T-helper 22 cell (primary cell): ENCODE data around the gene PGGHG.

Experiments used
- DNase-seq: peaks from one replicate; pipeline ENCODE4 v3.0.0-alpha.2; 2020; ENCODE audit warnings: low read depth

Gene PGGHG

DNA sequence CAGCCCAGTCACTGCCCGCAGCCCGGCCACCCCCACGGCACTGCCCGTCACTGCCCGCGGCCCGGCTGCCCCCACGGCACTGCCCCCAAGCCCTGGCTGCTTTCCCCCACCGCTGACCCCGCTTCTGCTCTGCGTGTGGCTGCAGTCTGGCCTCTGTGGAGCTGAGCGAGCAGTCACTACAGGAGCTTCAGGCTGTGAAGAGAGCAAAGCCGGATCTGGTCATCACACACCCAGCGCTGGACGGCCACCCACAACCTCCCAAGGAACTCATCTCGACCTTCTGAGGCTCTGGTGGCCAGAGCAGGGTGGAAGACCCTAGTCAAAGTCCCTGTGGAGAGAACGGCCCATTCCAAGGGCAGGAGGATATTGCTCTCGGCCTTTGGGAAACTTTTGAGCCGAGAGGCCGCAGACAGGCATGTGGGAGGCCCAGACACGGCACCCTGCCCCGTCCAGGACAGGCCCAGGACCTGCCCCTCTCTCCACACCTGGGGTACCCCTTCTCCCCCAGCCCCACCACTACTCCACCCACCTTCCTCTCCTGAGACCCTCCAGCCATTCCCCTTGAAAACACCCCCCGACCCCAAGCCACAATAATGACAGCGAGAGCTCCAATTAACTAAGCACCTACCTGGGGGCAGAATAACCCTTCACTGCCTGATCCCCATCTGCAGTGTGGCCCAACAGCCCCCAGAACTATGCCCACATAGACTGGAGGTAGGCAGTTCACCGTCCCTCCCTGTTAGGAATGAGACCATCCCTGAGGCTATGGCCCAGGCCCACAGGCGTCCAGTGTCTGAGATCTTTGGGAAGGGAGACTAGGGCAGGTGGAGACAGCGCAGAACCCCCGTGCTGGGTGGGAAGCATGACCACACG is 3.7 kb upstream of the PGGHG start:
- no peak for DNase-seq

DNA sequence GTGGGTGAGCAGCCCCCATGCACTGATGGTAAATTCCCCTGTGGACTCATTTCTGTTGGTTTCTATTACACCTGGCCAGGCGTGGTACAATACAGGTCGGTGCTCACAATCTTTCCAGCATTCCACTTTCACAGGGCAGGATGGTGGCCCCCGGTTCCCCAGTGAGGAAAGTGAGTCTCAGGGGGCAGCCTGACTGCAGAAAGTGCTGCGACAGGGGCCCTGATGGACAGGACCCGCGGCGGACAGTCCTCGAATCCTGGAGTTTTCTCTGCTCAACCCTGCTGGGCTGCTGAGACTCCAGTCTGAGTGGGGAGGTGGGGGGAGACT is 3.1 kb upstream of the PGGHG start:
- DNase-seq: no peak

DNA sequence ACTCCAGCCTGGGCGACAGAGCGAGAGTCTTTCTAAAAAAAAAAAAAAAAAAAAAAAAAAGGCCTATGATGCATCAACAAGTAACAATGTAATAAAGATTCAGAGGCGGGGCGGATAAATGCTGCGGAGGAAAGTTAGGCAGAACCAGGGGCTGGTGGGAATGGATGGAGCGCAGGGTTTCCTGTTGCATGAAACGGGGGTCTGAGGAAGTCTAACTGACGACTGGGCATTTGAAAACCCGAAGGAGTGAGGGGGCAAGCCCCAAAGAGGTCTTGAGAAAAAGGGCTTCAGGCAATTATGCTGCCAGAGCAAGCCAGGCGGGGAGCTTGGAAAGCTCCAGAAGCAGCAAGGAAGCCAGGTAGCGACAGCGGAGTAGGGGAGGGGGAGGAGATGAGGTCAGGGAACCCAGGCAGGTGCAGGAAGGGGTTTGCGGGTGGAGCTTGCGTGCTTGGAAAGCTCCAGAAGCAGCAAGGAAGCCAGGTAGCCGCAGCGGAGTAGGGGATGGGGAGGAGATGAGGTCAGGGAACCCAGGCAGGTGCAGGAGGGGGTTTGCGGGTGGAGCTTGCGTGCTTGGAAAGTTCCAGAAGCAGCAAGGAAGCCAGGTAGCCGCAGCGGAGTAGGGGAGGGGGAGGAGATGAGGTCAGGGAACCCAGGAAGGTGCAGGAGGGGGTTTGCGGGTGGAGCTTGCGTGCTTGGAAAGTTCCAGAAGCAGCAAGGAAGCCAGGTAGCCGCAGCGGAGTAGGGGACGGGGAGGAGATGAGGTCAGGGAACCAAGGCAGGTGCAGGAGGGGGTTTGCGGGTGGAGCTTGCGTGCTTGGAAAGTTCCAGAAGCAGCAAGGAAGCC is 1.7 kb upstream of the PGGHG start:
- peak; percentile 91 for DNase-seq

DNA sequence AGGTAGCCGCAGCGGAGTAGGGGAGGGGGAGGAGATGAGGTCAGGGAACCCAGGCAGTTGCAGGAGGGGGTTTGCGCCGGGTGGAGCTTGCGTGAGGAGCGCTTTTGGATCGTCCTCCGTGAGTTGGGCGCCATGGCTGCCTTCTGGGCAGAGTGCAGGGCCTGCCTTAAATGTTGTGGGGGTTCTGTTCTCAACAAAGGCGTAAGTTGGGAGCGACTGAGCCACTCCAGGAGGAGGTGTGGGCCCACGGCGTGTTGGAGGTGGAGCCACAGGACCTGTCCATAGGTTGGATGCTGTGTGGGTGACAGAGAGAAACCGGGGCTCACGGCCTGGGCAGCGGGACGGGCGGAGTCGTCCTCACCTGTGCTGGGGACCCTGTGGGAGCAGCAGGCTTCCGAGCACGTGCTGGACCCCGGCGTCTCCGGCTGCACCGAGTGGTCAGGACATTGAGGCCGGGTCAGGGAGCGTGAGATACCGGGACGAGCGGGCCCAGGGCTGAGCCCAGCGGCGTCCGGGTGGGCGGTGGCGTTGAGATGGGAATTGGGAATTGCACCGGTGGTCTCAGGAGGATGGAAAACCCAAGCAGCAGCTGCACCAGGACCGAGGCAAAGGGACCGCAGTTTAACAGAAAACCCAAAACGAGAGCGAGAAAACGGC is 977 bp upstream of the PGGHG start:
- DNase-seq: no peak

DNA sequence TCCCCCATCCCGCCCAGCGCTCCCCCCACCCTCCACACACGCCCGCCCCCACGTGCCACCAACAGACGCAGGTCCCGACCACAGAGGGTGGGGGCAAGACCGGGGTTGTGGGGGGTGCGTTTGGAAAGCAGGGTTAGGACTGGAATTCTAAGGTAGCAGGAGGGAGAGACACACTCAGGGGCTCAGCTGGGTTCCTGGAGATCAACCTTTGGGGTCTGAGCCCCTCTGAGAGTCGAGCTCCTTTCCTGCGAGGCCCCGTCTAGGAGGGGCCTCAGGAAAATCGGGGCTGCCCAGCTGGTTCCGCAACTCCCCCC is 429 bp downstream of the PGGHG start:
- DNase-seq: peak; percentile 39

DNA sequence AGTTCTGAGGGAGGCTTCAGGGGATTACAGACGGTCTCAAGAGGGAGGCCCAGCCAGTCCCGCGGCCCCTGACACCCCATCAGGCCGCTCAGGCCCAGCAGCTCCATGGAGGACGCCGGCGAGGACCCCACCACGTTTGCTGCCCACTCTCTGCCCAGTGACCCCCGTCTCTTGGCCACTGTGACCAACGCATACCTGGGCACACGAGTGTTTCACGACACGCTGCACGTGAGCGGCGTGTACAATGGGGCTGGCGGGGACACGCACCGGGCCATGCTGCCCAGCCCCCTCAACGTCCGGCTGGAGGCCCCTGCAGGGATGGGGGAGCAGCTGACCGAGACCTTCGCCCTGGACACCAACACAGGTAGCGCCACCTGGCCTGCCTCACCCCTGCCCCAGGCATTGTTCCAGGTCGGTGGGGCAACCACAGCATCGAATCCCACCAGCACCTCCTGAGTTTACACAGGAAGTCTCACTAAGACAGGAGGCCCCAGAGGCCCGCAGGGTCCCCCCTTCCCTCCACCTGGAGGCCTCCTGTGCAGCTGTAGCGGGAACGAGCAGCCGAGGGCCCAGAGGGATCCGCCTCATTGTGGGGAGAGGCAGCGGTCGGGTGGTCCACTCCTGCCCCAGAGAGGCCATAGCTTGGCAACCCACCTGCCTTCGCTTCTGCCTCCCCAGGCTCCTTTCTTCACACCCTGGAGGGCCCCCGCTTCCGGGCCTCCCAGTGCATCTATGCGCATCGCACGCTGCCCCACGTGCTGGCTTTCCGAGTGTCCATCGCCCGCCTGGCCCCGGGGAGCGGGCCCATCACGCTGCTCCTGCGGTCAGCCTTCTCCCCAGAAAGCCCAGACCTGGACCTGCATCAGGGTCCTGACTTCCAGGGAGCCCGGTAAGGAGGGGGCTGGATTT is 1.0 kb downstream of the PGGHG start:
- no peak for DNase-seq

DNA sequence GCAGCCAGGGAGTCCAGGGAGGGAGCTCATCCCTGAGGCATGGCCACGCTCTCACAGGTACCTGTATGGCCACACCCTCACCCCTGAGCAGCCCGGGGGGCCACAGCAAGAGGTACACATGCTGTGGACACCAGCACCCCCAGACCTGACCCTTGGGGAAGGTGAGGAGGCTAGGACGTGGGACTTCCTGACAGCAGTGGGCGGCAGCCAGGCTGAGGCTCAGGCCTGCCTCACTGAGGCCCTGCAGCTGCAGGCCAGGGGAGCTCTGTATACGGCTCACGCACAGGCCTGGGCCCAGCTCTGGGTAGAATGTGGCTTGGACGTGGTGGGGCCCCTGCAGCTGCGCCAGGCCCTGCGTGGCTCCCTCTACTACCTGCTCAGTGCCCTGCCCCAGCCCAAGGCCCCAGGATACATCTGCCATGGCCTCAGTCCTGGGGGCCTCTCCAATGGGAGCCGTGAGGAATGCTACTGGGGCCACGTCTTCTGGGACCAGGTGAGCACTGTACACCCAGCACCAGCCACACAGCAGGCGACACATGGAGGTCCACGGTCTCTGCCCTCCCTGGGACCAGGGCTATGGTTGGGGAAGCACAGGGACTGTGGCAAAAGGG is 1.8 kb downstream of the PGGHG start:
- no peak for DNase-seq

DNA sequence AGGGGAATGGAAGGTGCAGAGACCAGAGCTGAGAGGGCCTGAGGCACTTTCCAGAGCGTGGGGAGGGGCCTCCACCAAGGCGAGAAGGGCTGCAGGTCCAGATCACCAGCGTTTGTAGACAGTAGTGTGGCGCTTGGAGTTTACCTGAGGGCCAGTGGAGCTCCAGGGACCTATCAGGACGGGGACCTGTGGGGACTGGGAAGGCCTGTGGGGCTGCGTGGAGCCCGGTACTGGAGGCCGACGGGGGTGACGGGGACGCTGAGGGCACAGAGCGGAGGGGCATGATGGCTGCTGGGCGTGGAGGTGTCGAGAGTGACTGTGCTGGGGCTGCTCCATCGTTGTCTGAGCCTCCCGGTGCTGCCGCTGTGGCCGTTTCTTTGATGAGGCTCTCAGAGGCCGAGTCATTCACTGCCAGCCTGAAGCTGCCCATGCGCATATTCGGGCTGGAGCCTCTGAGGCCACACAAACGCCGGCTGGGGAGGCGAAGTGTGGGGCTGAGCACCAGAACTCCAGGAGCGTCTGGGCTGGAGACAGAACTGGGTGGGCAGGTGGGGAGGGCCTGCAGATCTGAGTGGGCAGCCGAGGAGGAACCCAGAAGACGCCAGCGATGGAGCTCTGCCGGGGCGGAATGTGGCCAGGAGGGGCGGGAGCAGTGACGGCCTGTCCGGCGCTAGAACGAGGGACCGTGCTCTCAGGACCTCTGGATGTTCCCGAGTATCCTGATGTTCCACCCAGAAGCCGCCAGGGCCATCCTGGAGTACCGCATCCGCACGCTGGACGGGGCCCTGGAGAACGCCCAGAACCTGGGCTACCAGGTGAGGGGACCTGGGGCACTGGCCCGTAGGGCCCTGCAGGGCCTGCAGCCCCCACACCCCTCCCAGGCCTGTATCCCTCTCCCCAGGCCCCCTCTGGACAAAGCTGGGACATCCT is 2.6 kb downstream of the PGGHG start:
- DNase-seq: no peak

DNA sequence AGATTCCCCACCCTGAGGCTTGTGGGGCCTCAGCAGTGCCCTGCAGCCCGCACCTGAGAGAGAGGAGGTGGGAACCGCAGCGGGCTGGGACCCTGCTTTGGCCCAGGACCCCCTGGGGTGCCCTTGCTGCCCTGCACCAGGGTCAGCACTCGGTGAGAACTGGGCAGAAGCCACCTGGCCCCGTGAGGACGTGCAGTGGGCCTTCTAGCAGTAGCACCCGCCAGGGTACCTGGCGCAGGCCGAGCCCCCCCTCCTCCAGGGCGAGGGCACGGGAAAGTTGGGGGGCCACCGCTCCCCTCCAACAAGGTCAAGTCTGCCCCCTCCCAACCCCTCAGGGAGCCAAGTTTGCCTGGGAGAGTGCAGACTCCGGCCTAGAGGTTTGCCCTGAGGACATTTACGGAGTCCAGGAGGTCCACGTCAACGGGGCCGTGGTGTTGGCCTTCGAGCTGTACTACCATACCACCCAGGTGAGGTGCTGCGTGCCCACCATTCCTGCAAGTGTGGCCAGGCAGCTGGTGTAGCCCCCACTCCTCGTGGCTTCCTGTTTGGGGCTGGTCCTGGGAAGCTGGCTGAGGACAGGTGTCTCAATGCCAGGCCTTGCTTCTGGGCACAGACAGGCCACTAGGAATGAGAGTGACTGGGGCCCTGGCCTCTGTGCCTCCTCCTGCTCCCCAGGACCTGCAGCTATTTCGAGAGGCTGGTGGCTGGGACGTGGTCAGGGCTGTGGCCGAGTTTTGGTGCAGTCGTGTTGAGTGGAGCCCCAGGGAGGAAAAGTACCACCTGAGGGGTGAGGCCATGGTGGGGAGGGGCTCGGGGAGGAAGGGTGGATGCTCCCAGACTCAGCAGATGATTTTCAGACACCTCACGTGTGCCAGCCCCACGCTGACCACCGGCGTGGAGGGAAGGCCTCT is 3.5 kb downstream of the PGGHG start:
- no peak for DNase-seq

DNA sequence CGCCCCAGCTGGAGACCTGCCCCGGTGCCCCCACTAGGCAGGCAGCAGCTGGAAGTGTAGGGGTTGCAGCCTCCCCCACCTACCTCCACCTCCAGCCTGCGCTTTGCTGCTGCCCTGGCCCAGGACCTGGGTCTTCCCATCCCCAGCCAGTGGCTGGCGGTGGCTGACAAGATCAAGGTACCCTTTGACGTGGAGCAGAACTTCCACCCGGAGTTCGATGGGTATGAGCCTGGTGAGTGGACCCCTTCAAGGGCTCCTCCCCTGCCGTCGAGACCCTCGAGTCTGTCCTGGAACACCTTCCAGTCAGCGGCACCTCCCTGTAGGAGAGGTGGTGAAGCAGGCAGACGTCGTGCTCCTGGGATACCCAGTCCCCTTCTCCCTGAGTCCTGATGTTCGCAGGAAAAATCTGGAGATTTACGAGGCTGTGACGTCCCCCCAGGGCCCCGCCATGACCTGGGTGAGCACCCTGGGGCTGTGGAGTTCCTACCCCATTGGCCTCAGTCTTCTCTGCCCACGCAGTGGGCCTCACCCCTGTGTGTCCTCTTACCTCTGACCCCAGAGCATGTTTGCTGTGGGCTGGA is 4.4 kb downstream of the PGGHG start:
- no peak for DNase-seq

DNA sequence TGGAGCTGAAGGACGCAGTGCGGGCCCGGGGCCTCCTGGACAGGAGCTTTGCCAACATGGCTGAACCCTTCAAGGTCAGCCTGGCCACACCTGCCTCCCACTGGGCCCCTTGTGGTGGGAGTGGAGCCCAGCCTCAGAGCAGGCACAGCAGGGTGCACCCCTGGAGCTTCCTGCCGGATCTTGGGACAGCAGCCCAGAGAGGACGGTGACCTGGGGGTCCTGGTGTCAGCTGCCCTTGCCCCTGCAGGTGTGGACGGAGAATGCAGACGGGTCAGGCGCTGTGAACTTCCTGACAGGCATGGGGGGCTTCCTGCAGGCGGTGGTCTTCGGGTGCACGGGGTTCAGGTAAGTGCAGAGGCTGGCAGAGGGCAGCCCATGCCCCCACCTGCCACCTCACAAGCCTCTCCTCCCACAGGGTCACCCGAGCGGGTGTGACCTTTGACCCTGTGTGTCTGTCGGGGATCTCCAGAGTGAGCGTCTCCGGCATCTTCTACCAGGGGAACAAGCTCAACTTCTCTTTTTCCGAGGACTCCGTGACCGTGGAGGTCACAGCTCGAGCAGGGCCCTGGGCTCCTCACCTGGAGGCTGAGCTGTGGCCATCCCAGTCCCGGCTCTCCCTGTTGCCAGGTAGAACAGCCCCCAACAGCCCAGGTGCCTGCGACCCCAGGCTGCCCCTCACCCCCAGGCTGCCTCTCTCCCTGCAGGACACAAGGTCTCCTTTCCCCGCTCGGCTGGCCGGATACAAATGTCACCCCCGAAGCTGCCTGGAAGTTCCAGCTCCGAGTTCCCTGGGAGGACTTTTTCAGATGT is 5.1 kb downstream of the PGGHG start:
- DNase-seq: no peak

DNA sequence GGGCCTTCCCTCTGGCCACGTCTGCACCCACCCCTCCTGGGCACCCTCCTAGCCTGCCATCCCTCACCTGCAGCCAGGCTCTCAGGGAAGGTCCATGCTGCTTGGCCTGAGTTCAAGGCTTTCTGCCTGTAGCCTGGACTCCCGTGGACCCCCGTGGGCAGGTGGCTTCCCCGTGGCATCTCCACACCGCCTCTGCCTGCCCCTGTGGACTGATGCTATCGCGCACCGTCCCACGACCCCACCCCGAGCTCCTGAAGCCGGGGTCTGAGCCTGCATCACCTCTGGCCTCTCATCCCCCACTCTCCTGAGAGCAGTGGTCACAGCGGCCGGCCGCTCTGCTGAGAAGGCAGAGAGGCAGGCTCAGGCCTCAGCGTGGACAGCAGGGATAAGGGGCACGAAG is 5.9 kb downstream of the PGGHG start:
- no peak for DNase-seq

DNA sequence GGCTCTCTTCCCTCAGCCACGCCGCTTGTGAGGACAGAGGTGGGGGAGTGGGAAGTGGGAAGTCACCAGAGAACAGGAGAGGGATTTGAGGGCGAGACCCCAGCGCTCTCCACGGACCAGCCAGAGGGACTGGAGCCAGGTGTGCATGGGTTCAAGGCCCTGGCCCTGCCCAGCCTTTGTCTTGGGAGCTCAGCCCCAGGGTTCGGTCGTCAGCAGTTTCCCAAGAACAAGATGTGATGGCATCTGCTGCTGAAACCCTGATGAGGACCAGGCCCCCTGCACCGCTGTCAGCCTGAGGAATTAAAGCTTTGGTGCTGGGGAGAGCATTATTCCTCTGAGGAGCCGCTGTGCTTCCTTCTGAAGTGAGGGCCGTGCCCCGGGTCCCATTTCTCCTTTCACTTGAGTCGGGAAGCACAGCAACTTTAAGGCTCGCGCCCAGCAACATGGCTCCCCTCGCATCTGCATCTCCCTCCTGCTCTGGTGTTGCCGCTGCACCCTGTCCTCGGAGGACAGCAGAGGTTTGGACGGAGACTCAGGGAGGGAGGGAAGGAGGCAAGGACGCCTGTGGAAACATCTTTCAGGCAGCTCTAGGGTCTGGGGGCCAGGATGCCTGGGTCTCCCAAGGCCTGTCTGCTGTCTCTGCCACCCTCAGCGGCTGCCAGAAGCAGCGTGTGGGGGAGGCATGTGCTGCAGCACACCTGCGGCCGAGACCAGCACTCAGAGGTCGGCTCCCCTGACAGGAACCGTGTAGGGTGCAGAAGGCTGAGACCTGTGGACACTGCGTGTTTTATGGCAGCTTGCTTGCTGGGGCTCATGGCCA is 6.6 kb downstream of the PGGHG start:
- no peak for DNase-seq

DNA sequence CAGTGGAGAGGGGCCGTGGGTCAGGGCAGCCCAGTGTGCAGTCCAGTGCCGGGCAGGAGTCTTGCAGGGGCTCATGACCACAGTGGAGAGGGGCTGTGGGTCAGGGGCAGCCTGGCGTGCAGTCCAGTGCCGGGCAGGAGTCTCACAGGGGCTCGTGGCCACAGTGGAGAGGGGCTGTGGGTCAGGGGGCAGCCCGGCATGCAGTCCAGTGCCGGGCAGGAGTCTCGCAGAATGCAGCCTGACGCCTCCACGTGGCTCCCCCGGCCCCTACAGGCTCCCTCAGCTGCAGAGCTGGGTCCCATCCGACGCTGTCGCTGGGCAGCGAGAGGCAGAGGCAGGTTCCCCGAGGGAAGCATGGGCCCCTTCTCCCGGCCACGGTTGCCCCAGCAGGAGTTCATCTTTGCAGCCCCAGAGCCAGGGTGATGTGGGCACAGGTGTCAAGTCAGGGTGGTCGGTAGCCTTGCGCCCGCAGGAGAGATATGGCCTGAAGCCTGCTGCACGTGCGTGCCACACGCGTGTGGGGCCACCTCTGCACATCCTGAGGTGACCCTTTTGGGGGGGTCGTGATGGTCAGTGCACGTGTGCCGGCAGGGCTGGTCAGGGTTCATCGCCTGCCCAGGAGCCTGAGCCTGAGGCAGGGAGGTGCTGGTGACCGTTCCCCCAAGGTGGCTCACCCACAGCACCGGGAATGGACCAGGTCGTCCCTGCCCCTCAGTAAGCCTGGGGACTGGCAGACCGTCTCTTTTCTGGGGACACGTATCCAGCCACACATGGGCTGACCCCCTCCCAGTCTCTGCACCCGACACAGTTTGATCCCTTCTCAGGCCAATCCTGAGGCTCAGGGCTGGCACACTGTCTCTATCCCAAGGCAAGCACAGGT is 7.5 kb downstream of the PGGHG start:
- no peak for DNase-seq

DNA sequence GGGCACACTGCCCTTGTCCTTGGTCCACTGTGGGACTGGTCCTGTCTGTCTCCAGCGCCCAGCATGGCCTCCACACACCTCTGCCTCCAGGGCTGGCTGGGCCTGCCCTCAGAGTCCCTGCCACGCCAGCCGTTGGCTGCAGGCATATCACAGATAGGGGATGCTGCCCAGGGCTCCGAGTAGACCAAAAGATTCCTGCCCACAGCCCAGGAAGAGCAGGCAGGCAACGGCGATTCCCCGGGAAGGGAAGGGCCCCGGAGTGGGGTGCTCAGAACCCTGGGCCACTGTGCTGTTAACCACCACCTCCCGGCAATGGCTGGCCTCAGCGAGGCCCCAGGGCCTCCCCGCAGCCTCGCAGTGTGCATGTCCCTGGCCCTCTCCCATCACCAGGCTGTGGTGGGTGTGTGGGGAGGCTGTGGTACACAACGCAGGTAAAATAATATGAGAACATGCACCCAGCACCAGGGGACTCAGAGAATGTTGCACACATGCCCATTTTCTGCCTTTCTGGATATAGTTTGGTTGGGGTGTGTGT is 8.2 kb downstream of the PGGHG start:
- no peak for DNase-seq
